Parathyroid adenoma (tissue), 2 donors: ENCODE measurements around the gene MYZAP.

Experiments used
- H2AFZ ChIP-seq: fragments of 300-600 bp; sonication (generic); one replicate; pipeline ENCODE4 v1.7.0; 2017; ENCODE audit warnings: antibody characterized with exemption, mild to moderate bottlenecking
- H3K27ac ChIP-seq: fragments of 300-600 bp; sonication (generic); one replicate; pipeline ENCODE4 v1.7.0; 2017
- H3K27me3 ChIP-seq: fragments of 300-600 bp; sonication (generic); one replicate; pipeline ENCODE4 v1.7.0; 2017; ENCODE audit warnings: low read length; ENCODE audit not compliant: control insufficient read depth, insufficient read depth
- H3K36me3 ChIP-seq: fragments of 300-600 bp; sonication (generic); one replicate; pipeline ENCODE4 v1.7.0; 2017; ENCODE audit warnings: low read length; ENCODE audit not compliant: control insufficient read depth, insufficient read depth
- H3K4me1 ChIP-seq: fragments of 300-600 bp; sonication (generic); one replicate; pipeline ENCODE4 v1.7.0; 2017; ENCODE audit warnings: control low read depth
- H3K4me2 ChIP-seq: fragments of 300-600 bp; sonication (generic); one replicate; pipeline ENCODE4 v1.7.0; 2017; ENCODE audit warnings: low read length
- H3K4me3 ChIP-seq: fragments of 300-600 bp; sonication (generic); one replicate; pipeline ENCODE4 v1.7.0; 2017; ENCODE audit warnings: low read depth, low read length
- H3K79me2 ChIP-seq: fragments of 300-600 bp; sonication (generic); one replicate; pipeline ENCODE4 v1.7.0; 2017; ENCODE audit warnings: control low read depth
- H3K9ac ChIP-seq: fragments of 300-600 bp; sonication (generic); one replicate; pipeline ENCODE4 v1.7.0; 2017; ENCODE audit warnings: mild to moderate bottlenecking
- H3K9me3 ChIP-seq: fragments of 300-600 bp; sonication (generic); one replicate; pipeline ENCODE4 v1.7.0; 2017; ENCODE audit warnings: low read length; ENCODE audit not compliant: control insufficient read depth
- CTCF ChIP-seq: fragments of 300-600 bp; sonication (generic); IDR thresholded peaks from one replicate; pipeline ENCODE4 v1.7.0; 2017; ENCODE audit warnings: antibody characterized with exemption, mild to moderate bottlenecking
- donor health status: primary hyperparathyroidism.

MYZAP gene

GRCh38 chr15:57594479-57594878 lies 2.8 kb downstream of the MYZAP start:
- Histone ChIP-seq H3K4me2 (no peak overlapping the region), H3K9ac (no peak overlapping the region), H3K27ac (no peak overlapping the region), H3K4me1 (no peaks in the 10 kb centered on the region), H3K36me3 (no peaks in the 10 kb centered on the region), H3K9me3 (no peaks in the 10 kb centered on the region), H2AFZ (no peak overlapping the region), H3K4me3 (no peak overlapping the region), H3K79me2 (no peaks in the 10 kb centered on the region), H3K27me3 (no peaks in the 10 kb centered on the region)
- TF ChIP-seq CTCF, result no peak

- no peak overlapping the region for H3K4me2 ChIP-seq
- H3K27ac ChIP-seq, result no peak overlapping the region
- H3K4me3 ChIP-seq, result no peak overlapping the region
- no peaks in the 10 kb centered on the region for H3K9me3 ChIP-seq
- no peak overlapping the region for H2AFZ ChIP-seq
- no peaks in the 10 kb centered on the region for H3K36me3 ChIP-seq
- H3K9ac ChIP-seq, result no peak overlapping the region
- no peaks in the 10 kb centered on the region for H3K4me1 ChIP-seq
- TF ChIP-seq CTCF, result no peak
- no peaks in the 10 kb centered on the region for H3K27me3 ChIP-seq
- no peaks in the 10 kb centered on the region for H3K79me2 ChIP-seq
These were observed 3.5 kb downstream of the MYZAP start for GRCh38 chr15:57595011-57595866.

- no peak overlapping the region for H3K4me2 ChIP-seq
- H3K36me3 ChIP-seq, result no peaks in the 10 kb centered on the region
- no peaks in the 10 kb centered on the region for H3K4me1 ChIP-seq
- no peak overlapping the region for H3K9ac ChIP-seq
- no peaks in the 10 kb centered on the region for H3K9me3 ChIP-seq
- H2AFZ ChIP-seq, result no peak overlapping the region
- H3K27ac ChIP-seq, result no peak overlapping the region
- H3K4me3 ChIP-seq, result no peak overlapping the region
- no peaks in the 10 kb centered on the region for H3K79me2 ChIP-seq
- H3K27me3 ChIP-seq, result no peaks in the 10 kb centered on the region
- TF ChIP-seq CTCF, result no peak
These were observed 4.7 kb downstream of the MYZAP start for GRCh38 chr15:57596301-57596855.

- H3K79me2 ChIP-seq, result no peaks in the 10 kb centered on the region
- H3K4me1 ChIP-seq, result no peaks in the 10 kb centered on the region
- H3K27me3 ChIP-seq, result no peaks in the 10 kb centered on the region
- TF ChIP-seq CTCF, result no peak
- no peaks in the 10 kb centered on the region for H3K36me3 ChIP-seq
- no peaks in the 10 kb centered on the region for H3K9me3 ChIP-seq
- H3K4me3 ChIP-seq, result no peak overlapping the region
- no peak overlapping the region for H3K27ac ChIP-seq
- no peak overlapping the region for H3K9ac ChIP-seq
- H2AFZ ChIP-seq, result no peak overlapping the region
- H3K4me2 ChIP-seq, result no peak overlapping the region
These were observed 5.3 kb downstream of the MYZAP start for GRCh38 chr15:57596978-57597377.
